SK-N-SH treated with all-trans-retinoic acid at 6 μM for 48 hours (cell line): ENCODE results near the gene TBC1D9.

Experiments
- ATAC-seq: fragments of 200-7000 bp; cut with Tn5 transposase; 3 replicates; pipeline ENCODE4 v1.9.1; 2020; ENCODE audit warnings: mild to moderate bottlenecking, moderate library complexity
- BACH2 ChIP-seq: fragments of 250-450 bp; sonication (Bioruptor Pico); IDR thresholded peaks from 2 replicates; pipeline ENCODE4 v1.9.0; 2021; ENCODE audit warnings: mild to moderate bottlenecking, borderline replicate concordance
- CREB5 ChIP-seq: fragments of 250-450 bp; sonication (Bioruptor Pico); IDR thresholded peaks from 2 replicates; pipeline ENCODE4 v1.5.1; 2020; ENCODE audit warnings: low read depth, mild to moderate bottlenecking, moderate library complexity
- CSDC2 ChIP-seq: fragments of 250-450 bp; sonication (Bioruptor Pico); IDR thresholded peaks from 2 replicates; pipeline ENCODE4 v1.5.0; 2020; ENCODE audit warnings: mild to moderate bottlenecking, moderate library complexity
- ESRRG ChIP-seq: fragments of 250-450 bp; sonication (Bioruptor Pico); IDR thresholded peaks from 2 replicates; pipeline ENCODE4 v1.6.1; 2021; ENCODE audit warnings: mild to moderate bottlenecking
- OSR1 ChIP-seq: fragments of 250-450 bp; sonication (Bioruptor Pico); IDR thresholded peaks from 2 replicates; pipeline ENCODE4 v1.8.0; 2022; ENCODE audit warnings: moderate library complexity, mild to moderate bottlenecking, inconsistent platforms
- POU6F1 ChIP-seq: fragments of 250-450 bp; sonication (Bioruptor Pico); IDR thresholded peaks from 2 replicates; pipeline ENCODE4 v1.8.0; 2021; ENCODE audit warnings: low read depth, mild to moderate bottlenecking, moderate library complexity, borderline replicate concordance
- RARB ChIP-seq: fragments of 250-450 bp; sonication (Bioruptor Pico); IDR thresholded peaks from 2 replicates; pipeline ENCODE4 v1.8.0; 2021; ENCODE audit warnings: mild to moderate bottlenecking, moderate library complexity
- SNAI2 ChIP-seq: fragments of 250-450 bp; sonication (Bioruptor Pico); IDR thresholded peaks from 2 replicates; pipeline ENCODE4 v1.5.0; 2020; ENCODE audit warnings: mild to moderate bottlenecking, moderate library complexity
- TCF4 ChIP-seq: fragments of 250-450 bp; sonication (Bioruptor Pico); IDR thresholded peaks from 2 replicates; pipeline ENCODE4 v1.8.0; 2021; ENCODE audit warnings: mild to moderate bottlenecking, moderate library complexity, borderline replicate concordance
- TSHZ2 ChIP-seq: fragments of 250-450 bp; sonication (Bioruptor Pico); IDR thresholded peaks from 2 replicates; pipeline ENCODE4 v1.5.0; 2020; ENCODE audit warnings: mild to moderate bottlenecking, moderate library complexity
- ZFP30 ChIP-seq: fragments of 450-650 bp; formaldehyde crosslinking; IDR thresholded peaks from 2 replicates; pipeline ENCODE4 v1.5.0; 2022; ENCODE audit warnings: mild to moderate bottlenecking, moderate library complexity
- ZNF565 ChIP-seq: fragments of 450-650 bp; formaldehyde crosslinking; conservative IDR thresholded peaks from 2 replicates; pipeline ENCODE4 v1.5.0; 2020; ENCODE audit warnings: low read depth, mild to moderate bottlenecking, moderate library complexity
- ZNF8 ChIP-seq: fragments of 450-650 bp; formaldehyde crosslinking; IDR thresholded peaks from 2 replicates; pipeline ENCODE4 v1.5.0; 2020; ENCODE audit warnings: mild to moderate bottlenecking, moderate library complexity

The TBC1D9 gene

GRCh38 chr4:140642674-140643437 is 113.3 kb downstream of the TBC1D9 start:
- no peak for TF ChIP-seq TSHZ2 (CRISPR knock-in tag)
- TF ChIP-seq POU6F1 (CRISPR knock-in tag) = no peak
- no peak for TF ChIP-seq CREB5 (CRISPR knock-in tag)
- TF ChIP-seq ESRRG (CRISPR knock-in tag) = no peak
- no peak for TF ChIP-seq ZNF8 (CRISPR knock-in tag)
- ATAC-seq = no peak

GRCh38 chr4:140641789-140642439 is 114.3 kb downstream of the TBC1D9 start:
- TF ChIP-seq OSR1 (CRISPR knock-in tag) (no peak), POU6F1 (CRISPR knock-in tag) (no peak), TSHZ2 (CRISPR knock-in tag) (no peak), SNAI2 (CRISPR knock-in tag) (no peak), CSDC2 (CRISPR knock-in tag) (no peak), RARB (CRISPR knock-in tag) (no peak), TCF4 (CRISPR knock-in tag) (no peak)
- ATAC-seq = no peak; the same call in 2 of the 3 replicates

- TF ChIP-seq ESRRG (CRISPR knock-in tag) (no peak), ZFP30 (CRISPR knock-in tag) (no peak), BACH2 (CRISPR knock-in tag) (no peak), ZNF565 (CRISPR knock-in tag) (no peak)
- ATAC-seq = no peak
These were observed 115.1 kb downstream of the TBC1D9 start for GRCh38 chr4:140641105-140641555.

- no peak for ATAC-seq
- TF ChIP-seq TCF4 (CRISPR knock-in tag) (no peak), ZNF565 (CRISPR knock-in tag) (no peak), TSHZ2 (CRISPR knock-in tag) (no peak), CREB5 (CRISPR knock-in tag) (no peak)
These were observed 115.9 kb downstream of the TBC1D9 start for GRCh38 chr4:140640150-140640748.
